GM12865 (cell line): ENCODE measurements around the gene DLG1.

ENCODE experiments used
- DNase-seq: peaks from one replicate; pipeline ENCODE4 v3.0.0; 2010; ENCODE audit warnings: low read depth
- H3K4me3 ChIP-seq: 2 replicates; pipeline ENCODE4 v1.5.1; 2011; ENCODE audit warnings: mild to moderate bottlenecking, low read depth, low read length, control low read depth
- TF ChIP-seq, protein P1 (sequence below): IDR thresholded peaks from 2 replicates; pipeline ENCODE4 v1.5.1; 2011; ENCODE audit warnings: low read length, control low read depth, low read depth, inconsistent platforms; ENCODE audit not compliant: insufficient read depth; ENCODE audit errors: missing control alignments

DLG1 gene

DNA sequence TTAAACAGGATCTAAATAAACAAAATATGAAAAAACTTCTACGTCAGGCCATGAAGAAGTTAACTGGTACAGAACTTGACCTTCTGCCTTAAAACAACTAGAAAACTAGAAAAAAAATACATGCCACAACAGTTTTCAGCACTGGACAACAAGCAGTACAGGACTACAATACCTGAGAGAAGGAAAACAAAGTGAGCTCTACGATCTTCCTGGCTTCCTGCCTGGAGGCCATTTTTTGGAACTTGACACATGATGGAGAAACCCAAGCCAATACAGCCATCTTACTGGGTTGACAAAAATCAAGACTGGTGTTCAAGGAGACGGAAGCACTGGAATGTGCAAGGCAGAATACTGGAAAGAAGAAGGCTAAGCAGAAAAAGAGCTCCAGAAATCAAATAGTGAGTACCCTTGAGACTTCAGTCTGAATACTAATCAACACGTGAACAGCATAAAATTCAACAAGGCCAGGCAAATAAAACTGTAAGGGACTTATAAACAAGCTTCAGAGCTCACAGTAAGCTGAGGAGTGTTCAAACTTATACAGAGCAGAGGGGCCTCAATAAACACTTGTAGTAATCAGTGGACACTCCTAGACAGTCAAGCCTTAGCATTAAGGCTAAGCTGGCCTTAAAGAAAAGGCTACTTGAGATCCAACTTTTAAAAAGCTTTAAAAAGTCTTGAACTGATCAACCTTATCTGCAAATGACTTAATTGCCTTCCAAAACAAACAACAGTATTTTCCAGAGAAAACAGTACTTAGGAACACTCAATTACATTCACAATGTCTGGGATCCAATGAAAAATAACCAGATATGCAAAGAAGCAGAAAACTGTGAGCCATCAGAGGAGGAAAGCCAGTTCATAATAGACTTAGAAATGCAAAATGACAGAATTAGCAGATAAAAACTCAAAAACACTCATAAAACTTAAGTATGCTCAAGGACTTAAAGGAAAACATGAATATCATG is 63.2 kb downstream of the DLG1 start:
- no peak overlapping the region for H3K4me3 ChIP-seq
- DNase-seq = no peak
- TF ChIP-seq, protein P1, sequence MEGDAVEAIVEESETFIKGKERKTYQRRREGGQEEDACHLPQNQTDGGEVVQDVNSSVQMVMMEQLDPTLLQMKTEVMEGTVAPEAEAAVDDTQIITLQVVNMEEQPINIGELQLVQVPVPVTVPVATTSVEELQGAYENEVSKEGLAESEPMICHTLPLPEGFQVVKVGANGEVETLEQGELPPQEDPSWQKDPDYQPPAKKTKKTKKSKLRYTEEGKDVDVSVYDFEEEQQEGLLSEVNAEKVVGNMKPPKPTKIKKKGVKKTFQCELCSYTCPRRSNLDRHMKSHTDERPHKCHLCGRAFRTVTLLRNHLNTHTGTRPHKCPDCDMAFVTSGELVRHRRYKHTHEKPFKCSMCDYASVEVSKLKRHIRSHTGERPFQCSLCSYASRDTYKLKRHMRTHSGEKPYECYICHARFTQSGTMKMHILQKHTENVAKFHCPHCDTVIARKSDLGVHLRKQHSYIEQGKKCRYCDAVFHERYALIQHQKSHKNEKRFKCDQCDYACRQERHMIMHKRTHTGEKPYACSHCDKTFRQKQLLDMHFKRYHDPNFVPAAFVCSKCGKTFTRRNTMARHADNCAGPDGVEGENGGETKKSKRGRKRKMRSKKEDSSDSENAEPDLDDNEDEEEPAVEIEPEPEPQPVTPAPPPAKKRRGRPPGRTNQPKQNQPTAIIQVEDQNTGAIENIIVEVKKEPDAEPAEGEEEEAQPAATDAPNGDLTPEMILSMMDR = no peak

GRCh38 chr3:197231321-197231720 is 67.1 kb downstream of the DLG1 start:
- DNase-seq = no peak
- H3K4me3 ChIP-seq = no peak overlapping the region
- TF ChIP-seq, protein P1 = no peak

GRCh38 chr3:197229836-197230235 is 68.6 kb downstream of the DLG1 start:
- no peak overlapping the region for H3K4me3 ChIP-seq
- DNase-seq = no peak
- TF ChIP-seq, protein P1 = no peak

- no peak overlapping the region for H3K4me3 ChIP-seq
- TF ChIP-seq, protein P1 = no peak
- DNase-seq = no peak
Measured at GRCh38 chr3:197229178-197229577, 69.2 kb downstream of the DLG1 start.

DNA sequence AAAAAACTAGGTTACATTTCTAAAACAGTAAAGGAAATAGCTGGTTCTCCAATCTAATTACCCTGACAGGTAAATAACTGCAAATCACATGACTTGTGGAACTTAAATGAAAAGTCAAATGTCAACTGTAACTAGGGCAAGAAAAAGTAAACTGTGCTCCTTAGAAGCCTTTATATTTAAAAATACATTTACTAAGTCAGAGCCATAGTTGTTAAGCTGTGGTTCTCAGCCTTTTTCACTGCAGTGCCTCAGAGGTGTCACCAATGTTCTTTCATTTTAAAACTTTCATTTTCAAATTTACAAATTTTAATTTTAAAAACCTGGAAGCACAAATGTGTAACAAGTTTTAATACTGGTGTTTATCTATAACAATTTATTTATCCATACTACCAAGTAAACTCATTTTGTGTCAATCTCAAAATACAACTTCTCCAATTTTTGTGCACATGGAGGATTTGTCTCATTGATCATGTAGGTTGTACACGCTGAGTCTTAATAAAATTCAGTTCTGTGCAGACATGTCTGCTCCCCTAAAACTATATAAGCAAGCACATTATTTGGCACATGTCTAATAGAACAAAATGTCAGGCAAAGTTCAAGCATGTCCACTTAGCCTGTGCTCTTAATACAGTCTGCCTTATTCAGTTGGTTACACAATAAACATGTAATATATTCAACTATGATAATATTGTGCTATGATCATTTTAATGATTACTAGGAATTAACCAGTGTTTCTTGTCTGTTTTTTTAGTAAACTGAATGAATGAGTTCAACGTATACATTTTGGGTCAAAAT is 70.4 kb downstream of the DLG1 start:
- TF ChIP-seq, protein P1 = no peak
- H3K4me3 ChIP-seq = no peak overlapping the region
- peak; percentile 12 for DNase-seq

DNA sequence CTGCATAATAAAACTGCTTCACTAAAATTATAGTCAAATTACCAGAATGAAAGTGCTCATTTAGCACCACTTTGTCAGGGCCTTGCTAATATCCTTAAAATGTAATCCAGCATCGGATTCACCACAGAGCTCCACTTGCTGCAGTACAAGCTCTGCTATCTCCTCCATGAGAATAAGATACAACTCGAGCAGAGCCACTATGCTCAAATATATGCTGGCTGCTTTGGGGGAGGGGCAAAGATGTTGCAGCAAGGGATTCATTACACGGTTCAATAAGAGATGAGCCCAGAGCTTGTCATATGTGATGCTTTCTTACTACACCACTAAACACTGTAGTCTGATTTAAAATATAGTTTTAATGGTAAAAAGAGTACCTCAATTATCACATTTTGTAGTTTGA is 72.2 kb downstream of the DLG1 start:
- no peak for DNase-seq
- TF ChIP-seq, protein P1 = no peak
- H3K4me3 ChIP-seq = no peak overlapping the region
